Erythroblast (primary cell): ENCODE data around the gene GPATCH4.

Source experiments
- DNase-seq, 2 experiments: peaks; one replicate each; lab custom pipeline; 2025; lab: John Stamatoyannopoulos, UW
- GATA1 ChIP-seq: IDR thresholded peaks from 2 replicates; pipeline ENCODE4 v1.6.1; 2011; ENCODE audit warnings: low read depth, mild to moderate bottlenecking, control low read depth, low read length, moderate library complexity
- POLR2A ChIP-seq: IDR thresholded peaks from 2 replicates; pipeline ENCODE4 v1.6.1; 2011; ENCODE audit warnings: mild to moderate bottlenecking, low read length

The GPATCH4 gene

DNA sequence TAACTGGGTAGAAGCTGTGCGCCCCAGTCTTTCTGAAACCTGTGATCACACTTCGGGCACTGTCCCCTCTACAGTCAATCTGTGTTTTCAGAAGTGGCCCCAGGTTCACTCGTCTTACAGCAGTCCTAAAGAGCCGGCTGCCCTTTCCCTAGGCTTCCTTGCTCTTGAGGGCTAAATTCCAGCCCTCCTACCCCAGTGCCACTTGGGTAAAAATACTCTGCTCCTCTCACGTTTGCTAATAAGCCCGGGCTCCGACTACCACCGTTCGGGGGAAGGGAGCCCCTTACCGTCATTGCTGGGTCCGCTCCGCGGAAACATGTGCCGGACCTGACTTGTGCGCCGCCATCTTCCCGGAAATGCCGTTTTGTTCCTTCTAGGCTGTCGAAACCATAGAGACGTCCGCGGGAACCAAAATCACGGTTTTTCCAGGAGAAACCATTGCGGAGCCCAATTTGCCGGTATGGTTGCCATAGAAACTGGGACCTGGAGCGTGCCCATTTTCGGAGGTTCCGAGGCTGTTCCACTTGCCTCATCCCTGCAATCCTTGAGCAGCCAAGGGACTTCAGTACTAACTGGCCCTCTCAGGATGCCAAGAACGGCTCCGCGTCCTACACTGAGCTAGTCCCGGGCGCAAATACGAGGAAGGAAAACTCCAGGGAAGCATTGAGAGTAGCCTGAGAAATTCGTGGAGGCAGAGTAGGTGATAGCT is at the start of gene GPATCH4:
Gene GPATCH4, minus strand, starts transcription at position 358 of the 709 bp plus-strand sequence.
- TF ChIP-seq GATA1 (no peak), POLR2A (peak; percentile 78)
- peak; percentile 80 to 82 for DNase-seq

DNA sequence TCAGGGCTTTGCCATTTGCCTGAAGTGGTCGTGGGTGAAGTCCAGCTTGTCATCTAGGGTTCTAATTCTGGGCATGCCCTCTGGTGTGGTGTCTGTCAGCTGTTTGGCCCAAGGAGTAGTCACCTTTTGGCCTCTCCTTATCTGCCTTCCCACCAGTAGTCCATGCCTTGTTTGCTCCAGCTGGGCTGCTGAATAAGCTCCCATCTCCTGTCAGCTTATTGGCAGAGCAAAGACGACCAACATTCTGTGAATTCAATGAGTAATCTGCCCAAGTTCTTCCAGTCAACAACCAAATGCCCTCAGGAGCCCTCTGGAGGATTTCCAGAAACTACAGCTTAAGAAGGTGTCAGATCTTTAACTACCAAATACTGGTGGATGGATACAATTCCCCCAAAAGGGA is 47.7 kb upstream of the GPATCH4 start:
- no peak for DNase-seq
- TF ChIP-seq GATA1: no peak
- no peak for TF ChIP-seq POLR2A

DNA sequence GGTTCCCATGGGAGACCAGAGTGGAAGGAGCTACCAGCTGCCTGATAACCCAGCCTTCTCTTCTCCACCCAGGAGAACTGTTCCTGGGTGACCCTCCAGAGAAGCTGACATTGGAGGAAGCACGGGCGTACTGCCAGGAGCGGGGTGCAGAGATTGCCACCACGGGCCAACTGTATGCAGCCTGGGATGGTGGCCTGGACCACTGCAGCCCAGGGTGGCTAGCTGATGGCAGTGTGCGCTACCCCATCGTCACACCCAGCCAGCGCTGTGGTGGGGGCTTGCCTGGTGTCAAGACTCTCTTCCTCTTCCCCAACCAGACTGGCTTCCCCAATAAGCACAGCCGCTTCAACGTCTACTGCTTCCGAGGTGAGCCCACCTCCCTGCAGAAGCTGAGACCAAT is 47.2 kb upstream of the GPATCH4 start:
- TF ChIP-seq GATA1 (no peak), POLR2A (no peak)
- DNase-seq: no peak

DNA sequence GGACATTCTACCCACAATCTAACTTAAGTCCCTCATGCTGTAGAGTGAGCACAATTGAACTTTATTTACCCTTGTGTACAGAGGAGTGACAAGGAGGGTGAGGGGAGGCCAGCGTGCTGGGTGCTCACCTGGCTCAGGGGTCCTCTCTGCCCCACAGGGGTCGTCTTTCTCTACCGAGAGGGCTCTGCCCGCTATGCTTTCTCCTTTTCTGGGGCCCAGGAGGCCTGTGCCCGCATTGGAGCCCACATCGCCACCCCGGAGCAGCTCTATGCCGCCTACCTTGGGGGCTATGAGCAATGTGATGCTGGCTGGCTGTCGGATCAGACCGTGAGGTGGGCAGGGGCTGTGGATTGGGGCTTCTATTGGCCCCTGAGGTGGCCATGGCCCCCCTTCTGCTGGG is 46.1 kb upstream of the GPATCH4 start:
- DNase-seq: no peak
- TF ChIP-seq GATA1: no peak

DNA sequence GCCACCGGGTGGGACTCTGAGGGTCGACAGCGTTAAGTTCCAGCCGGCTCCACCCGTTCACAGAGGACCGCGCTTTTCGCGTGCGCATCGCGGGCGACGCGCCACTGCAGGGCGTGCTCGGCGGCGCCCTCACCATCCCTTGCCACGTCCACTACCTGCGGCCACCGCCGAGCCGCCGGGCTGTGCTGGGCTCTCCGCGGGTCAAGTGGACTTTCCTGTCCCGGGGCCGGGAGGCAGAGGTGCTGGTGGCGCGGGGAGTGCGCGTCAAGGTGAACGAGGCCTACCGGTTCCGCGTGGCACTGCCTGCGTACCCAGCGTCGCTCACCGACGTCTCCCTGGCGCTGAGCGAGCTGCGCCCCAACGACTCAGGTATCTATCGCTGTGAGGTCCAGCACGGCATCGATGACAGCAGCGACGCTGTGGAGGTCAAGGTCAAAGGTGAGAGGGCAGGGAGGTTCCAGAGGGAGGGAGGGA is 45.5 kb upstream of the GPATCH4 start:
- DNase-seq: no peak
- no peak for TF ChIP-seq POLR2A
- no peak for TF ChIP-seq GATA1

DNA sequence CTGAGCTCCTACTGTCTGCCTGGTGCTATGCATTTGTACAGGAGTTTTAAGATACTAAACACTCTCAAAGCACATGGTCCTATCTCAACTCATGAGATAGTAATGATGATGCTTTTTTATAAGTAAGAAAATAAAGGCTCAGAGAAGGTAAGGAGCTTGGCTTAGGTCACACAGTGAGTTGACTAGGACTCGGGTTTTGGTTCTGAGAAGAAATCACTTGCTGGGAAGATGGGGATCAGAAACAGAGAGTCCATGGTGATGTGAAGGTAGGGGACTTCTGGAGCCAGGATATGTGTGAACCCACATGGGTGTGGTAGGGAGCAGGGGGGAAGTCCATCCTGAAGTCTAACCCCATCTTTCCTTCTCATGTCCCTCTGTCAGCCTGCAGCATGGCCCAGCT is 44.4 kb upstream of the GPATCH4 start:
- DNase-seq: no peak
- no peak for TF ChIP-seq GATA1
- no peak for TF ChIP-seq POLR2A

DNA sequence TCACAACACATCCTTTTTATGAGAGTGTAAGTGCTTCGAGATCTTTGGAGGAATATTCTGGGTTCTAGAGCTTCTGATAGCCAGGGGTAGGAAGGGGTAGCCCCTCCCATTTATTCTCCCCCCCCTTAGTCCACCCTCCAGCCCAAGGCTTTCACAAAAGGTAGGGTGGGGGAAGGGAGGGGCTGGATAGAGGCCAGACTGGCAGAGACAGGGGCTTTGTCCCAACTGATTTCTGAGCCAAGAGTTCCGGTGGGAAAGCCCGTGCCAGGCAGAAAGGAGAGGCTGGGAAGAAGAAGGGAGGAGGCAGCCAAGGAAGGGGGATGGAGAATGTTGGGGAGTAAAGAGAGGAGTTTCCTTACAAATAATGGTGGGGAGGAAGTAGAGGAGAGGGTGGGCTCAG is 43.8 kb upstream of the GPATCH4 start:
- no peak for DNase-seq
- no peak for TF ChIP-seq GATA1
- TF ChIP-seq POLR2A: no peak

DNA sequence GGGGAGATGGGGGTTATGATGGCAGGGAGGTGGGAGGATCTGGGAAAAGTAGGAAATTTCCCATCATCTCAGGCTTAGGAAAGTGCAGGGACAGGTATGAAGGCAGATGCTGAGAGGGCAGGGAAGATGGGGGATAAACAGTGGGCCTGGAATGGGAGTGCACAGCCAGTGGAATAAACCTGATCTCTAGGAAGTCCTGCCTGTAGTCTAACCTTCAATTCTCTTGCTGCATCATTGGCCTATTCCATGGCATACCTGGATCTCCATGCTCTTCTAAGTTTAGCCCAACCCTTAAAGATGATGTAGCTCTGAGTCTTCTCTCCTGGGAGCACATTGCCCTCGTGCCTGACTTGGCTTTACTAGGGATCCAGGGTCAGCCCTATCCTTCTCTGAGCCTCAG is 43.4 kb upstream of the GPATCH4 start:
- DNase-seq: no peak
- TF ChIP-seq POLR2A (no peak), GATA1 (no peak)

DNA sequence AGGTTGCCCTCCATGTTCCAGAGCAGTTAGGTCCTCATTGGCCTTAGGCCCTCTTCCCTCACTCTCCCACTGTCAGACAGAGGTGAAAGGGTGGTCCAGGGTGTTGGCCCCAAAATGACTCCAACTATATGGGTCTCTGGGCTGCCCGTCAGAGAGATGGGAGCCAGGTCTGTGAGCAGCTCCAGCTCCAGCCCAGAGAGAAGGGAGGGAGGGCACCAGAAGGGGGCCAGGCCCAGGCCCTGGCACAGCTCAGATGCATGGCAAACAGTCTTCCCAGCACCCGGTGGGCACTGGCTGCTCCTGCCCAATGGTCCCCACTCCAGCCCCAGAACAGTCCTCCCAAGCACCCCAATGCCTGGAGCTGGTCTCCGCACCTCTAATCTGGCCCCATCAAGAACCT is 42.9 kb upstream of the GPATCH4 start:
- DNase-seq: no peak
- TF ChIP-seq GATA1: no peak

DNA sequence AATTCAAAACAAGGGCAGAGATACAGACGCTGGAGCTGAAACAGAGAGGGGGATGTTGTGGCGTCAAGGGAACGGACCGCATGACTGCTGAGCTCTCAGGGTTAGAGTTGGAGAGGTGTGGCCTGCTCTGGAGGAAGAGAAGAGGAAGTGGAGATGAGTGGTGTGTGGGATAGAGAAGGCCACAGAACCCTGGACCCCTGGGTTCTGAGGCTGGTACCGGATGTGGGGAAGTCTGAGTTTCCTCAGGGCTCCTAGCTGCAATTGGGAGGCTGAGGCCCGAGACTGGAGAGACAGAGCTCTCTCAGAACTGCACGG is 42.5 kb upstream of the GPATCH4 start:
- no peak for DNase-seq
- TF ChIP-seq POLR2A: no peak
- TF ChIP-seq GATA1: no peak

DNA sequence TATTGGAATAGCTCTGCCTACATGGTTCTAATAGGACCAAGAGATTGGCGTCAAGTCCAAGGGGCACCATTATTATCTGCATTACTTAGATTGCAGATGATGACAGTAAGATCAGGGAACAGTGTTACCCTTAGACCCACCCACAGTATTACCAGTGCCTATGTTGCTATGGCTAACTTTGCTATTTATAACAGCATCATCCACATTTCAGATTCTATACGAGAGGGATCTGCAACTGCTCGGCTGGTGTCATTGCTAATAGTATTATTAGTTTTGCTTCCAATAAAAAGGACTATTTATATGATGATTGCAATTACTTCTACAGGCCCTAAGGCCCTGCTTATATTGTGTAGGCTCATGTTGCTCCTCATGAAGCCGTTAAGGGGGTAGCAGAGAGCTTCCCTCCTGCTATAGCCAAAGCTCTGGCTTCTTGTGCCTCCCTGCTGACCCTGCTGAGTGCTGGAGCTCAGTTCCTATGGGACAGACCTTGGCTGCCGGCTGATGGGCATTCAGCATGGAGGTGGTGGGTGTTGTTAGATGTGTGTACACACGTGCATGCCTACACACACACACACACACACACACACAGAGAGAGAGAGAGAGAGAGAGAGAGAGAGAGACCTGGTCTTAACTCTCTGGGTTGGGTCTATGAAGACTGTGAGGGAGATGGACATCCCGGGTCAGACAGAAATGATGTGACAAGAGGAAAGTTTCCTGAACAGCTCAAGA is 41.9 kb upstream of the GPATCH4 start:
- DNase-seq: no peak
- no peak for TF ChIP-seq GATA1
- TF ChIP-seq POLR2A: no peak

DNA sequence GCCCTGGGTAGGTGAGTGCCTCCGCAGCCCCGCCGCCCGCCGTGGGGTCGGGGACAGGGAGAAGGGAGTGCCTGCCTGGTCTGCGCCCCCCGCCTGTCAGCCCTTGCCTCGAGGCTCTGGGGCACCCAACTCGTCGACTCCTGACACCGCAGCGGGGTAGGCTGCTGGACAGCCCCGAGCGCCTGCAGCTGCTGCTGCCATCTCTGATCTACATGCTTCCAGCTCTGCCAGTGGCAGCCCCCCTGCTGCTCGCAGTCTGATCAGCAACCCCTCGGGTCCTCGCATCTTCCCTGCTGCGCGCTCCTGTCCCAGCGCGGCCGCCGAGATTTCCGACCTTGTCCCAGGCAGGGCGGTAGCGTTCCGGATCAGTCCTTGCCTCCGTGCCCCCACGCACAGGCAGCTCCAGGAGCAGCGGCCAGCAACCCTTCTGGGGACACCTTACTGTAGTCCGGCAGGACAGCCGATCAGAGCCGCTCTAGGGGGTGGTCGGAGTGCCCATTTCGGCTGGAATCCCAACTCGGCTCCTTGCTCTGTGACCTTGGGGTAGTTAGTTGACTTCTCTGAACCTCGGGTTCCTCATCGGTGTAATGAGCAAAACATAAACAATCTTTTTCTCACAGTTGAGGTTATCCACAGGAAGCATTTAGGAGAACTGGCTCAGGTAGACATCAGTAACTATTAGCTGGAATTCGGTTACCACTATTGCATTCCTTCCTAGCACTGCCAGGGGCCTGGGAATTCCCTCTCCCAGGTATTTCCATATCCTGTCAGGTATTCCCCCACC is 41.2 kb upstream of the GPATCH4 start:
- no peak for TF ChIP-seq POLR2A
- TF ChIP-seq GATA1: no peak

DNA sequence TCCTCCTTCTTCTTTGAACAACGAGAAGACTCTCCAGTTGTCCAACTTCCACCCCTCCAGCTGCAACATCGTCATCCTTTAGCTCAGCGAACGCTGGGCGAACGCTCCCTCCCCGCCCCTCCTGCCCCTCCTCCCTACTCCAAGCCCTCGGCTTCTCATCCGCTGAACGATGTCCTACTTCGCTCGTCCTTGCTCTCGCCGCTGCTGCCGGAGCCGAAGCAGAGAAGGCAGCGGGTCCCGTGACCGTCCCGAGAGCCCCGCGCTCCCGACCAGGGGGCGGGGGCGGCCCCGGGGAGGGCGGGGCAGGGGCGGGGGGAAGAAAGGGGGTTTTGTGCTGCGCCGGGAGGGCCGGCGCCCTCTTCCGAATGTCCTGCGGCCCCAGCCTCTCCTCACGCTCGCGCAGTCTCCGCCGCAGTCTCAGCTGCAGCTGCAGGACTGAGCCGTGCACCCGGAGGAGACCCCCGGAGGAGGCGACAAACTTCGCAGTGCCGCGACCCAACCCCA is 40.5 kb upstream of the GPATCH4 start, which contains the start of gene BCAN:
Gene BCAN, plus strand, starts transcription at position 357 of the 504 bp plus-strand sequence. CDS start 3,938 bp downstream, outside the sequence.
- no peak for TF ChIP-seq POLR2A
- TF ChIP-seq GATA1: no peak
- DNase-seq: no peak

More for the DNA sequence above, 41.2 kb upstream of the GPATCH4 start:
- DNase-seq: no peak
